B cell (primary cell): Measurements from ENCODE around the gene ROMO1. TPM values are rescaled to one million over a fixed set of nuclear protein-coding genes. Genes with fewer than 3 reads are reported as not detected.

ENCODE experiments used
- ATAC-seq: fragments of 200-7000 bp; cut with Tn5 transposase; one replicate; pipeline ENCODE4 v1.10.0; 2021; ENCODE audit warnings: low read depth, mild to moderate bottlenecking, moderate number of reproducible peaks, moderate library complexity
- CTCF ChIA-PET: fragments of 350-600 bp; sonication (Branson Sonifier 250); formaldehyde crosslinking; loops from one replicate; lab custom pipeline; 2021; ENCODE audit warnings: antibody characterized with exemption, inconsistent platforms; lab: Charles Lee
- POLR2A ChIA-PET: fragments of 350-600 bp; sonication (Branson Sonifier 250); formaldehyde crosslinking; loops from one replicate; lab custom pipeline; 2021; ENCODE audit warnings: antibody characterized with exemption; lab: Charles Lee
- DNase-seq: peaks from one replicate; pipeline ENCODE4 v3.0.0; 2013
- H2AFZ ChIP-seq: 2 replicates; pipeline ENCODE4 v1.6.1; 2012; ENCODE audit warnings: mild to moderate bottlenecking, low read depth, low read length; ENCODE audit not compliant: insufficient read depth, poor library complexity, severe bottlenecking
- H3K27ac ChIP-seq, 2 donors: 1 replicate in 1 of 2; 2 replicates in 1 of 2; pipeline ENCODE4 v1.5.1; 2012 to 2013; ENCODE audit warnings: low read length in 2 of 2, mild to moderate bottlenecking in 2 of 2, moderate library complexity in 1 of 2
- H3K27me3 ChIP-seq, 4 experiments: fragments of 200-600 bp in 1 of 4; sonication (generic) in 1 of 4; replicated peaks in 1 of 4; 1 replicate in 2 of 4; 2 replicates in 2 of 4; pipeline versions ENCODE4 v1.6.1 to v1.7.0; 2013 to 2016; ENCODE audit warnings: low read length in 3 of 4, mild to moderate bottlenecking in 2 of 4, mixed read lengths in 1 of 4, moderate library complexity in 1 of 4; ENCODE audit not compliant: insufficient read depth in 4 of 4, control insufficient read depth in 3 of 4; ENCODE audit errors: control extremely low read depth in 1 of 4
- H3K36me3 ChIP-seq, 2 experiments: replicated peaks in 1 of 2; 1 replicate in 1 of 2; 2 replicates in 1 of 2; pipeline versions ENCODE4 v1.6.1 to v1.7.1; 2013; ENCODE audit warnings: low read length in 1 of 2; ENCODE audit not compliant: insufficient read depth in 2 of 2, control insufficient read depth in 1 of 2; ENCODE audit errors: control extremely low read depth in 1 of 2, extremely low read depth in 1 of 2
- H3K4me1 ChIP-seq, 2 donors: fragments of 200-600 bp in 1 of 2; sonication (generic) in 1 of 2; 1 replicate in 1 of 2; 2 replicates in 1 of 2; pipeline versions ENCODE4 v1.5.1 to v1.6.1; 2013 to 2017; ENCODE audit warnings: low read length in 2 of 2; ENCODE audit not compliant: control insufficient read depth in 2 of 2, insufficient read depth in 2 of 2
- H3K4me2 ChIP-seq: replicated peaks from 2 replicates; pipeline ENCODE3; 2012; ENCODE audit warnings: mild to moderate bottlenecking, low read depth, low read length; ENCODE audit not compliant: poor library complexity, severe bottlenecking
- H3K4me3 ChIP-seq, 5 experiments: fragments of 200-600 bp in 1 of 5; sonication (generic) in 1 of 5; 1 replicate in 3 of 5; 2 replicates in 2 of 5; pipeline versions ENCODE4 v1.5.1 to v1.7.0; 2011 to 2016; ENCODE audit warnings: low read length in 4 of 5, mild to moderate bottlenecking in 4 of 5, low read depth in 2 of 5, control low read depth in 1 of 5, moderate library complexity in 1 of 5; ENCODE audit not compliant: insufficient read depth in 1 of 5; ENCODE audit errors: control extremely low read depth in 1 of 5, extremely low read depth in 1 of 5
- H3K79me2 ChIP-seq: fragments of 200-600 bp; sonication (generic); one replicate; pipeline ENCODE4 v1.6.0; 2016; ENCODE audit warnings: low read length; ENCODE audit not compliant: control insufficient read depth, insufficient read depth
- H3K9ac ChIP-seq: fragments of 200-600 bp; sonication (generic); 2 replicates; pipeline ENCODE4 v1.6.1; 2017; ENCODE audit warnings: mild to moderate bottlenecking, low read length, moderate library complexity
- H3K9me3 ChIP-seq, 3 donors: one replicate each; pipeline versions ENCODE4 v1.6.1 to v1.7.1; 2013; ENCODE audit warnings: low read length in 2 of 3; ENCODE audit not compliant: control insufficient read depth in 2 of 3, insufficient read depth in 1 of 3; ENCODE audit errors: control extremely low read depth in 1 of 3
- H4K20me1 ChIP-seq: 2 replicates; pipeline ENCODE4 v1.6.0; 2012; ENCODE audit warnings: mild to moderate bottlenecking, low read length; ENCODE audit not compliant: insufficient read depth, control insufficient read depth, poor library complexity, severe bottlenecking
- H3K27ac Mint-ChIP-seq: one replicate; pipeline ENCODE4 v1.8.0; 2021; ENCODE audit warnings: mixed read lengths
- H3K27me3 Mint-ChIP-seq: one replicate; pipeline ENCODE4 v1.8.0; 2021; ENCODE audit warnings: mixed read lengths
- H3K4me1 Mint-ChIP-seq: one replicate; pipeline ENCODE4 v1.8.0; 2021; ENCODE audit warnings: mixed read lengths
- H3K4me3 Mint-ChIP-seq: one replicate; pipeline ENCODE4 v1.8.0; 2021; ENCODE audit warnings: mixed read lengths
- H3K9me3 Mint-ChIP-seq: one replicate; pipeline ENCODE4 v1.8.0; 2022; ENCODE audit warnings: mixed read lengths; ENCODE audit not compliant: insufficient read depth
- WGBS: methylation state at CpG from one replicate; pipeline ENCODE4 v1.1.5; 2013; ENCODE audit warnings: missing lambda C conversion rate; ENCODE audit not compliant: insufficient coverage; 5-methylcytosine and 5-hydroxymethylcytosine counted together
- intact Hi-C: fragments of 100-400 bp; cut with micrococcal nuclease; formaldehyde crosslinking; loops from one replicate; pipeline ENCODE4 v1.10.0; 2022
- polyA plus RNA-seq: library from polyadenylated mRNA; depleted of rRNA; stranded (reverse); fragments of >200 nt; gene quantifications from 2 replicates; pipeline ENCODE4 v1.2.3, GENCODE V29; 2012
- total RNA-seq, 2 donors: library from RNA; stranded (reverse); fragments of 120-200 nt in 1 of 2; gene quantifications; 1 replicate in 1 of 2; 2 replicates in 1 of 2; pipeline versions ENCODE4 v1.2.3 to v1.2.4, GENCODE V29; 2013 to 2022
- TF ChIP-seq, protein P1 (sequence below): fragments of 200-600 bp; IDR thresholded peaks from one replicate; pipeline ENCODE4 v1.8.0; 2022; ENCODE audit warnings: antibody characterized with exemption, mild to moderate bottlenecking

Gene ROMO1
- total and polyA plus RNA-seq, 2 donors (not counting 1 experiment from before 2014, with no cell fraction given) = 38.1 to 145 TPM

DNA sequence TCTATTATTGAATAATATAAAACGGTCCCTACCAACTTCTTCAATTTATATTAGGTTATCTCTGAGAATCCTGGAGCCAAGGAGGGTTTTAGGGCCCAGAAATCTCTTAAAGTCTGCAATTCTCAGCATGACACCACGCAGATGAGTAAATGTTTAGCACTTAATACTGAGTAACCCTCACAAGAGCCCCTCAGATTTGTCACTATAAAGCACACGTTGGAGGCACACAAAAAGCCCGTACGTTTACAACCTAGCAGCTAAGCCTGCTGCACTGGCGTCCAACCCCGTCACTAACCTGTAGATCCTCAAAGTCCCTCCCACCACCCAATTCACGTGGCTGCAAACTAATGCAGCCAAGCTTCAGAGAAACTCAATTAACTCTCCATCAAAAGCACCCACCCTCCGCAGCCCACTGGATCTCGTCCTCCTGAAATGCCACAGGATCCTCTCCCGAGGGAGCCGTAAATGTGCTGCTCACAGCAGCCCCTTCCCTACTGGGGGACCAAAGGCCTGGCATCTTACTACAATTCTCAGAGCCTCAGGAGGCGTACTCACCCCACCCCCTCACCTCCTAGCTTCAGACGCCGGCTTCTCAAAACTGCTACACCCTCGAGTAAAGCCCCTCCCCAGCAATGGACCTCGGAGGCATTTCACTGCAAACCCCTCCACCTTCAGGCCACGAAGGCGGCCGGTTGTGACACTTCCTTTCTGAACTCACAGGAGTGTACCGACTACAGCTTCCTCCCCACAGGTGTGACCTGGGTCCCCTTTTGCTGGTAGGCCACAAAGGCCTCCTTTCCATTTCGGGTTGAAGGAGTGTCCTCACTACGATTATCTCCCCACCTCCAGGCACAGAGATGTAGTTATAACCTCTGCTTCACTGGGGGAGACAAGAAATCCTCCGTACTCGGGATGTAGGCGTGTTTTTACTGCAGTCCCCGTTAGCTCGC lies 35.4 kb upstream of the ROMO1 start:
- peak overlapping the region; percentile 92 for H3K4me3 Mint-ChIP-seq
- H3K79me2 ChIP-seq = peaks cover 61% of the 10 kb centered on the region

More for the DNA sequence above, 35.4 kb upstream of the ROMO1 start:
- H4K20me1 ChIP-seq = peaks cover 10% of the 10 kb centered on the region
- H3K27ac ChIP-seq = peak overlapping the region; percentile 96 to 97
- CTCF ChIA-PET = interaction anchor here (0.8 to 1.8 kb wide), 8 partner anchors 11 to 220 kb away, joined by 3 to 6 read pairs (median 4); partner anchors contain the start of genes NFS1, ROMO1 and SPAG4
- peak overlapping the region; percentile 90 for H3K9ac ChIP-seq
- H3K4me1 ChIP-seq = peaks cover 43 to 44% of the 10 kb centered on the region in 2 donors
- peak overlapping the region; percentile 84 for H3K4me2 ChIP-seq
- Mint-ChIP-seq H3K27ac (peak overlapping the region; percentile 100), H3K27me3 (no peaks in the 10 kb centered on the region), H3K4me1 (peaks cover 54% of the 10 kb centered on the region), H3K9me3 (no peaks in the 10 kb centered on the region)
- H3K27me3 ChIP-seq = no peaks in the 10 kb centered on the region
- peak overlapping the region; percentile 76 to 98 (median 90) for H3K4me3 ChIP-seq
- POLR2A ChIA-PET = interaction anchor here (0.8 to 3.7 kb wide), 10 partner anchors 18 to 290 kb away, joined by 3 to 38 read pairs (median 4); partner anchors contain the start of genes ERGIC3, NFS1, PHF20 and RBM39
- no peak for DNase-seq
- TF ChIP-seq, protein P1, sequence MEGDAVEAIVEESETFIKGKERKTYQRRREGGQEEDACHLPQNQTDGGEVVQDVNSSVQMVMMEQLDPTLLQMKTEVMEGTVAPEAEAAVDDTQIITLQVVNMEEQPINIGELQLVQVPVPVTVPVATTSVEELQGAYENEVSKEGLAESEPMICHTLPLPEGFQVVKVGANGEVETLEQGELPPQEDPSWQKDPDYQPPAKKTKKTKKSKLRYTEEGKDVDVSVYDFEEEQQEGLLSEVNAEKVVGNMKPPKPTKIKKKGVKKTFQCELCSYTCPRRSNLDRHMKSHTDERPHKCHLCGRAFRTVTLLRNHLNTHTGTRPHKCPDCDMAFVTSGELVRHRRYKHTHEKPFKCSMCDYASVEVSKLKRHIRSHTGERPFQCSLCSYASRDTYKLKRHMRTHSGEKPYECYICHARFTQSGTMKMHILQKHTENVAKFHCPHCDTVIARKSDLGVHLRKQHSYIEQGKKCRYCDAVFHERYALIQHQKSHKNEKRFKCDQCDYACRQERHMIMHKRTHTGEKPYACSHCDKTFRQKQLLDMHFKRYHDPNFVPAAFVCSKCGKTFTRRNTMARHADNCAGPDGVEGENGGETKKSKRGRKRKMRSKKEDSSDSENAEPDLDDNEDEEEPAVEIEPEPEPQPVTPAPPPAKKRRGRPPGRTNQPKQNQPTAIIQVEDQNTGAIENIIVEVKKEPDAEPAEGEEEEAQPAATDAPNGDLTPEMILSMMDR = no peak
- intact Hi-C loops = loop anchor here (1.0 to 2.0 kb wide), 6 partner anchors 36 to 291 kb away; partner anchors contain the start of genes ERGIC3, NFS1, RBM39 and ROMO1
- no peaks in the 10 kb centered on the region for H3K9me3 ChIP-seq
- peaks cover 0 to 3% of the 10 kb centered on the region in 2 experiments for H3K36me3 ChIP-seq
- peak; percentile 50 for ATAC-seq
- WGBS = 2% methylated on average over 27 of the region's 28 CpGs
- peak overlapping the region; percentile 92 for H2AFZ ChIP-seq
